ENCODE measurements around the gene TPSB2. TPM values are rescaled to one million over a fixed set of nuclear protein-coding genes. Genes with fewer than 3 reads are reported as not detected.
A peak's percentile ranks its signal among the peaks of the same experiment; 100 is the strongest.

Gene TPSB2
- total RNA-seq, 1 donor from 2014 or later, result 3.6 TPM

- Histone ChIP-seq H3K9me3 (replicated peaks) (no peaks in the 10 kb centered on the region), H3K4me1 (peaks cover 26% of the 10 kb centered on the region), H3K27ac (replicated peaks) (peak overlapping the region; percentile 77), H3K36me3 (no peaks in the 10 kb centered on the region), H3K4me3 (peak overlapping the region; percentile 21), H3K27me3 (ENCODE audit: low read depth) (peaks cover 78% of the 10 kb centered on the region)
- intact Hi-C loops (cut with micrococcal nuclease), result no loop called here
- TF ChIP-seq CTCF (IDR thresholded peaks at IDR 0.05; ENCODE audit: borderline replicate concordance), result no peak
- peak; percentile 67 for DNase-seq
These were observed 49.2 kb downstream of the TPSB2 start for GRCh38 chr16:1180549-1181403.

Other genes with a start within 250 kb of the TPSB2 start
- 0.96 TPM for gene SOX8, start 248.4 kb downstream of the TPSB2 start, total RNA-seq
- gene SSTR5, start 157.4 kb downstream of the TPSB2 start, total RNA-seq, result 22.6 TPM
- not detected for gene C1QTNF8, start 133.9 kb downstream of the TPSB2 start, total RNA-seq
- 2.5 TPM for gene CACNA1H, start 77.1 kb downstream of the TPSB2 start, total RNA-seq
- not detected for gene TPSG1, start 4.9 kb downstream of the TPSB2 start, total RNA-seq
- gene TPSAB1, start 10.5 kb upstream of the TPSB2 start, total RNA-seq, result 3.6 TPM
- not detected for gene TPSD1, start 25.9 kb upstream of the TPSB2 start, total RNA-seq
- gene UBE2I, start 79.5 kb upstream of the TPSB2 start, total RNA-seq, result 86.2 TPM
- 3.9 TPM for gene BAIAP3, start 103.5 kb upstream of the TPSB2 start, total RNA-seq
- 54.9 TPM for gene TSR3, start 121.7 kb upstream of the TPSB2 start, total RNA-seq
- gene GNPTG, start 121.7 kb upstream of the TPSB2 start, total RNA-seq, result 31.8 TPM
- gene UNKL, start 184.5 kb upstream of the TPSB2 start, total RNA-seq, result 13.4 TPM
- 13.6 TPM for gene UQCC4, start 190.6 kb upstream of the TPSB2 start, total RNA-seq
- not detected for gene PERCC1, start 200.9 kb upstream of the TPSB2 start, total RNA-seq
- gene CCDC154, start 214.4 kb upstream of the TPSB2 start, total RNA-seq, result 1.3 TPM
- gene CLCN7, start 244.8 kb upstream of the TPSB2 start, total RNA-seq, result 45.3 TPM